Measurements from ENCODE around the gene UGT1A9.

DNA sequence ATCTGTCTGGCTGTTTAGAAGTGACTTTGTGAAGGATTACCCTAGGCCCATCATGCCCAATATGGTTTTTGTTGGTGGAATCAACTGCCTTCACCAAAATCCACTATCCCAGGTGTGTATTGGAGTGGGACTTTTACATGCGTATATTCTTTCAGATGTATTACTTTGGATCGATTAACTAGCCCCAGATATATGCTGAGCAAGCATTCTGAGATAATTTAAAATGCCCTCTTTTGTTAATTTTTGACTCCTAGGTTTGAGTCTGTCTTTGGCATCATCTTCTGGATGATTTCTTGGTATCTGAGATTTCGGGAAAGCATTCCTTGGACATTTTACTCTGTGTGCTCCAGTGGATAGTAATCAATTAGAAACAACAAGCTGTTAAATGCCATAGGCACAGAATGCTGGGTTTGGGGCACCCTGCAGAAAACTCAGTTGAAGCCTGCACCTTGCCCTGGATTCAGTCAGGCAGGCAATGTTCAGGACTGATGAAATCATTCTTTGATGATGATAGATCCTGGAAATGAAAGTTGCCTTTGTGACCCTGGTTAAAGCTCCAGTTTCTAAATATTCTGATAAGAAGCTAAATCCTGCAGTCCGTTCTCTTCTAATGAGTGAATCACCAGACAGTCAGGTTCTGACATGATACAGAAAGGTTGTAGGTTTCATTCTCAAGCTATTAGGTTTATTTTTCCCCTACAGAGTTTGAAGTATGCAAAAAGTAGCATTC lies 89.5 kb downstream of the UGT1A9 start:
- TF ChIP-seq, protein P1, sequence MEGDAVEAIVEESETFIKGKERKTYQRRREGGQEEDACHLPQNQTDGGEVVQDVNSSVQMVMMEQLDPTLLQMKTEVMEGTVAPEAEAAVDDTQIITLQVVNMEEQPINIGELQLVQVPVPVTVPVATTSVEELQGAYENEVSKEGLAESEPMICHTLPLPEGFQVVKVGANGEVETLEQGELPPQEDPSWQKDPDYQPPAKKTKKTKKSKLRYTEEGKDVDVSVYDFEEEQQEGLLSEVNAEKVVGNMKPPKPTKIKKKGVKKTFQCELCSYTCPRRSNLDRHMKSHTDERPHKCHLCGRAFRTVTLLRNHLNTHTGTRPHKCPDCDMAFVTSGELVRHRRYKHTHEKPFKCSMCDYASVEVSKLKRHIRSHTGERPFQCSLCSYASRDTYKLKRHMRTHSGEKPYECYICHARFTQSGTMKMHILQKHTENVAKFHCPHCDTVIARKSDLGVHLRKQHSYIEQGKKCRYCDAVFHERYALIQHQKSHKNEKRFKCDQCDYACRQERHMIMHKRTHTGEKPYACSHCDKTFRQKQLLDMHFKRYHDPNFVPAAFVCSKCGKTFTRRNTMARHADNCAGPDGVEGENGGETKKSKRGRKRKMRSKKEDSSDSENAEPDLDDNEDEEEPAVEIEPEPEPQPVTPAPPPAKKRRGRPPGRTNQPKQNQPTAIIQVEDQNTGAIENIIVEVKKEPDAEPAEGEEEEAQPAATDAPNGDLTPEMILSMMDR (IDR thresholded peaks at IDR 0.05) = no peak
- TF ChIP-seq EP300 (IDR thresholded peaks at IDR 0.05; ENCODE audit: borderline replicate concordance in 1 of 2, low read depth in 1 of 2, low read length in 1 of 2) = no peak
- TF ChIP-seq JUND (IDR thresholded peaks at IDR 0.05) = no peak
- TF ChIP-seq NRF1 (IDR thresholded peaks at IDR 0.05; ENCODE audit: low read depth, low read length) = no peak
- no peak for TF ChIP-seq TAF1 (IDR thresholded peaks at IDR 0.05; ENCODE audit: borderline replicate concordance, low read depth, low read length)
- TF ChIP-seq, protein P2, sequence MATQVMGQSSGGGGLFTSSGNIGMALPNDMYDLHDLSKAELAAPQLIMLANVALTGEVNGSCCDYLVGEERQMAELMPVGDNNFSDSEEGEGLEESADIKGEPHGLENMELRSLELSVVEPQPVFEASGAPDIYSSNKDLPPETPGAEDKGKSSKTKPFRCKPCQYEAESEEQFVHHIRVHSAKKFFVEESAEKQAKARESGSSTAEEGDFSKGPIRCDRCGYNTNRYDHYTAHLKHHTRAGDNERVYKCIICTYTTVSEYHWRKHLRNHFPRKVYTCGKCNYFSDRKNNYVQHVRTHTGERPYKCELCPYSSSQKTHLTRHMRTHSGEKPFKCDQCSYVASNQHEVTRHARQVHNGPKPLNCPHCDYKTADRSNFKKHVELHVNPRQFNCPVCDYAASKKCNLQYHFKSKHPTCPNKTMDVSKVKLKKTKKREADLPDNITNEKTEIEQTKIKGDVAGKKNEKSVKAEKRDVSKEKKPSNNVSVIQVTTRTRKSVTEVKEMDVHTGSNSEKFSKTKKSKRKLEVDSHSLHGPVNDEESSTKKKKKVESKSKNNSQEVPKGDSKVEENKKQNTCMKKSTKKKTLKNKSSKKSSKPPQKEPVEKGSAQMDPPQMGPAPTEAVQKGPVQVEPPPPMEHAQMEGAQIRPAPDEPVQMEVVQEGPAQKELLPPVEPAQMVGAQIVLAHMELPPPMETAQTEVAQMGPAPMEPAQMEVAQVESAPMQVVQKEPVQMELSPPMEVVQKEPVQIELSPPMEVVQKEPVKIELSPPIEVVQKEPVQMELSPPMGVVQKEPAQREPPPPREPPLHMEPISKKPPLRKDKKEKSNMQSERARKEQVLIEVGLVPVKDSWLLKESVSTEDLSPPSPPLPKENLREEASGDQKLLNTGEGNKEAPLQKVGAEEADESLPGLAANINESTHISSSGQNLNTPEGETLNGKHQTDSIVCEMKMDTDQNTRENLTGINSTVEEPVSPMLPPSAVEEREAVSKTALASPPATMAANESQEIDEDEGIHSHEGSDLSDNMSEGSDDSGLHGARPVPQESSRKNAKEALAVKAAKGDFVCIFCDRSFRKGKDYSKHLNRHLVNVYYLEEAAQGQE (IDR thresholded peaks at IDR 0.05; ENCODE audit: low read depth, low read length) = no peak
- TF ChIP-seq MXI1 (IDR thresholded peaks at IDR 0.05; ENCODE audit: low read depth, low read length) = no peak
- TF ChIP-seq POLR2AphosphoS5 (IDR thresholded peaks at IDR 0.05; ENCODE audit: low read depth, low read length) = no peak
- TF ChIP-seq RCOR1 (IDR thresholded peaks at IDR 0.05; ENCODE audit: low read length) = no peak
- TF ChIP-seq, protein P3, sequence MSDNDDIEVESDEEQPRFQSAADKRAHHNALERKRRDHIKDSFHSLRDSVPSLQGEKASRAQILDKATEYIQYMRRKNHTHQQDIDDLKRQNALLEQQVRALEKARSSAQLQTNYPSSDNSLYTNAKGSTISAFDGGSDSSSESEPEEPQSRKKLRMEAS (IDR thresholded peaks at IDR 0.05; ENCODE audit: low read depth) = no peak
- TF ChIP-seq, protein P4, sequence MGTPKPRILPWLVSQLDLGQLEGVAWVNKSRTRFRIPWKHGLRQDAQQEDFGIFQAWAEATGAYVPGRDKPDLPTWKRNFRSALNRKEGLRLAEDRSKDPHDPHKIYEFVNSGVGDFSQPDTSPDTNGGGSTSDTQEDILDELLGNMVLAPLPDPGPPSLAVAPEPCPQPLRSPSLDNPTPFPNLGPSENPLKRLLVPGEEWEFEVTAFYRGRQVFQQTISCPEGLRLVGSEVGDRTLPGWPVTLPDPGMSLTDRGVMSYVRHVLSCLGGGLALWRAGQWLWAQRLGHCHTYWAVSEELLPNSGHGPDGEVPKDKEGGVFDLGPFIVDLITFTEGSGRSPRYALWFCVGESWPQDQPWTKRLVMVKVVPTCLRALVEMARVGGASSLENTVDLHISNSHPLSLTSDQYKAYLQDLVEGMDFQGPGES (IDR thresholded peaks at IDR 0.05; ENCODE audit: low read depth, low read length) = no peak
- no peak for TF ChIP-seq YY1 (IDR thresholded peaks at IDR 0.05; ENCODE audit: low read depth)
- TF ChIP-seq, protein P5, sequence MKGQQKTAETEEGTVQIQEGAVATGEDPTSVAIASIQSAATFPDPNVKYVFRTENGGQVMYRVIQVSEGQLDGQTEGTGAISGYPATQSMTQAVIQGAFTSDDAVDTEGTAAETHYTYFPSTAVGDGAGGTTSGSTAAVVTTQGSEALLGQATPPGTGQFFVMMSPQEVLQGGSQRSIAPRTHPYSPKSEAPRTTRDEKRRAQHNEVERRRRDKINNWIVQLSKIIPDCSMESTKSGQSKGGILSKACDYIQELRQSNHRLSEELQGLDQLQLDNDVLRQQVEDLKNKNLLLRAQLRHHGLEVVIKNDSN (IDR thresholded peaks at IDR 0.05; ENCODE audit: borderline replicate concordance, low read depth) = no peak
- TF ChIP-seq CHD2 (IDR thresholded peaks at IDR 0.05; ENCODE audit: low read length, partially characterized antibody) = no peak
